Measurements from ENCODE around the gene EPOP. TPM values are rescaled to one million over a fixed set of nuclear protein-coding genes. Genes with fewer than 3 reads are reported as not detected.

Gene EPOP
- total and polyA plus RNA-seq, 2 of the 13 experiments (the other 11 are each of a cell fraction or from before 2014, with no cell fraction given): 14.7 to 37.8 TPM

- TF ChIP-seq ZNF704 (CRISPR knock-in tag; IDR thresholded peaks at IDR 0.05; ENCODE audit: borderline replicate concordance): no peak
- TF ChIP-seq YY1 (IDR thresholded peaks at IDR 0.05; ENCODE audit: insufficient read depth, insufficient replicate concordance, low read depth, low read length): peak; percentile 3
- TF ChIP-seq ERF (CRISPR knock-in tag; IDR thresholded peaks at IDR 0.05): peak; percentile 14; the same call in 1 of the 2 replicates
- TF ChIP-seq NFIB (CRISPR knock-in tag; IDR thresholded peaks at IDR 0.05; ENCODE audit: borderline replicate concordance): no peak
- TF ChIP-seq ZNF724P (CRISPR knock-in tag; IDR thresholded peaks at IDR 0.05; ENCODE audit: borderline replicate concordance): no peak
- no peak for TF ChIP-seq ZNF614 (CRISPR knock-in tag; IDR thresholded peaks at IDR 0.05; ENCODE audit: borderline replicate concordance)
- TF ChIP-seq RFXAP (CRISPR knock-in tag; IDR thresholded peaks at IDR 0.05; ENCODE audit: borderline replicate concordance): no peak
- peak; percentile 93 for TF ChIP-seq NFATC3 (CRISPR knock-in tag; IDR thresholded peaks at IDR 0.05)
- TF ChIP-seq SRSF1 (optimal IDR thresholded peaks at IDR 0.05; ENCODE audit: low read depth, low read length): peak; percentile 94
- no peak for TF ChIP-seq HIVEP1 (CRISPR knock-in tag; IDR thresholded peaks at IDR 0.05)
- TF ChIP-seq, protein P1, sequence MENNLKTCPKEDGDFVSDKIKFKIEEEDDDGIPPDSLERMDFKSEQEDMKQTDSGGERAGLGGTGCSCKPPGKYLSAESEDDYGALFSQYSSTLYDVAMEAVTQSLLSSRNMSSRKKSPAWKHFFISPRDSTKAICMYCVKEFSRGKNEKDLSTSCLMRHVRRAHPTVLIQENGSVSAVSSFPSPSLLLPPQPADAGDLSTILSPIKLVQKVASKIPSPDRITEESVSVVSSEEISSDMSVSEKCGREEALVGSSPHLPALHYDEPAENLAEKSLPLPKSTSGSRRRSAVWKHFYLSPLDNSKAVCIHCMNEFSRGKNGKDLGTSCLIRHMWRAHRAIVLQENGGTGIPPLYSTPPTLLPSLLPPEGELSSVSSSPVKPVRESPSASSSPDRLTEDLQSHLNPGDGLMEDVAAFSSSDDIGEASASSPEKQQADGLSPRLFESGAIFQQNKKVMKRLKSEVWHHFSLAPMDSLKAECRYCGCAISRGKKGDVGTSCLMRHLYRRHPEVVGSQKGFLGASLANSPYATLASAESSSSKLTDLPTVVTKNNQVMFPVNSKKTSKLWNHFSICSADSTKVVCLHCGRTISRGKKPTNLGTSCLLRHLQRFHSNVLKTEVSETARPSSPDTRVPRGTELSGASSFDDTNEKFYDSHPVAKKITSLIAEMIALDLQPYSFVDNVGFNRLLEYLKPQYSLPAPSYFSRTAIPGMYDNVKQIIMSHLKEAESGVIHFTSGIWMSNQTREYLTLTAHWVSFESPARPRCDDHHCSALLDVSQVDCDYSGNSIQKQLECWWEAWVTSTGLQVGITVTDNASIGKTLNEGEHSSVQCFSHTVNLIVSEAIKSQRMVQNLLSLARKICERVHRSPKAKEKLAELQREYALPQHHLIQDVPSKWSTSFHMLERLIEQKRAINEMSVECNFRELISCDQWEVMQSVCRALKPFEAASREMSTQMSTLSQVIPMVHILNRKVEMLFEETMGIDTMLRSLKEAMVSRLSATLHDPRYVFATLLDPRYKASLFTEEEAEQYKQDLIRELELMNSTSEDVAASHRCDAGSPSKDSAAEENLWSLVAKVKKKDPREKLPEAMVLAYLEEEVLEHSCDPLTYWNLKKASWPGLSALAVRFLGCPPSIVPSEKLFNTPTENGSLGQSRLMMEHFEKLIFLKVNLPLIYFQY (CRISPR knock-in tag; IDR thresholded peaks at IDR 0.05; ENCODE audit: borderline replicate concordance): no peak
- TF ChIP-seq ZNF563 (CRISPR knock-in tag; IDR thresholded peaks at IDR 0.05): peak; percentile 64; the same call in 1 of the 2 replicates
- TF ChIP-seq KDM2A (CRISPR knock-in tag; IDR thresholded peaks at IDR 0.05; ENCODE audit: borderline replicate concordance, low read depth): peak; percentile 59; the same call in 1 of the 2 replicates
- TF ChIP-seq HMG20A (CRISPR knock-in tag; IDR thresholded peaks at IDR 0.05; ENCODE audit: borderline replicate concordance): no peak
- no peak for TF ChIP-seq RFX1 (IDR thresholded peaks at IDR 0.05)
- TF ChIP-seq, protein P2, sequence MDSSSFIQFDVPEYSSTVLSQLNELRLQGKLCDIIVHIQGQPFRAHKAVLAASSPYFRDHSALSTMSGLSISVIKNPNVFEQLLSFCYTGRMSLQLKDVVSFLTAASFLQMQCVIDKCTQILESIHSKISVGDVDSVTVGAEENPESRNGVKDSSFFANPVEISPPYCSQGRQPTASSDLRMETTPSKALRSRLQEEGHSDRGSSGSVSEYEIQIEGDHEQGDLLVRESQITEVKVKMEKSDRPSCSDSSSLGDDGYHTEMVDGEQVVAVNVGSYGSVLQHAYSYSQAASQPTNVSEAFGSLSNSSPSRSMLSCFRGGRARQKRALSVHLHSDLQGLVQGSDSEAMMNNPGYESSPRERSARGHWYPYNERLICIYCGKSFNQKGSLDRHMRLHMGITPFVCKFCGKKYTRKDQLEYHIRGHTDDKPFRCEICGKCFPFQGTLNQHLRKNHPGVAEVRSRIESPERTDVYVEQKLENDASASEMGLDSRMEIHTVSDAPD (CRISPR knock-in tag; IDR thresholded peaks at IDR 0.05): no peak
- no peak for TF ChIP-seq ELK4 (CRISPR knock-in tag; IDR thresholded peaks at IDR 0.05; ENCODE audit: borderline replicate concordance)
- no peak for TF ChIP-seq ZMYM2 (CRISPR knock-in tag; IDR thresholded peaks at IDR 0.05)
- TF ChIP-seq, protein P3, sequence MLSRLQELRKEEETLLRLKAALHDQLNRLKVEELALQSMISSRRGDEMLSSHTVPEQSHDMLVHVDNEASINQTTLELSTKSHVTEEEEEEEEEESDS (CRISPR knock-in tag; IDR thresholded peaks at IDR 0.05; ENCODE audit: borderline replicate concordance): no peak
- TF ChIP-seq SRF (IDR thresholded peaks at IDR 0.05; ENCODE audit: low read depth, low read length): no peak
- TF ChIP-seq MYC (CRISPR knock-in tag; IDR thresholded peaks at IDR 0.05; ENCODE audit: borderline replicate concordance): no peak; the same call in 1 of the 2 replicates
- TF ChIP-seq IKZF1 (IDR thresholded peaks at IDR 0.05): no peak
- peak; percentile 84 for TF ChIP-seq ZNF446 (CRISPR knock-in tag; IDR thresholded peaks at IDR 0.05)
Measured at GRCh38 chr17:38705803-38706504, 31.2 kb upstream of the EPOP start (continued).
